ENCODE measurements around the gene ATP13A3. TPM values are rescaled to one million over a fixed set of nuclear protein-coding genes. Genes with fewer than 3 reads are reported as not detected.

The ATP13A3 gene
- total and polyA plus RNA-seq, 9 of the 15 experiments (the other 6 are each of a cell fraction or from before 2014, with no cell fraction given): 16.6 to 135 (median 86.6) TPM

DNA sequence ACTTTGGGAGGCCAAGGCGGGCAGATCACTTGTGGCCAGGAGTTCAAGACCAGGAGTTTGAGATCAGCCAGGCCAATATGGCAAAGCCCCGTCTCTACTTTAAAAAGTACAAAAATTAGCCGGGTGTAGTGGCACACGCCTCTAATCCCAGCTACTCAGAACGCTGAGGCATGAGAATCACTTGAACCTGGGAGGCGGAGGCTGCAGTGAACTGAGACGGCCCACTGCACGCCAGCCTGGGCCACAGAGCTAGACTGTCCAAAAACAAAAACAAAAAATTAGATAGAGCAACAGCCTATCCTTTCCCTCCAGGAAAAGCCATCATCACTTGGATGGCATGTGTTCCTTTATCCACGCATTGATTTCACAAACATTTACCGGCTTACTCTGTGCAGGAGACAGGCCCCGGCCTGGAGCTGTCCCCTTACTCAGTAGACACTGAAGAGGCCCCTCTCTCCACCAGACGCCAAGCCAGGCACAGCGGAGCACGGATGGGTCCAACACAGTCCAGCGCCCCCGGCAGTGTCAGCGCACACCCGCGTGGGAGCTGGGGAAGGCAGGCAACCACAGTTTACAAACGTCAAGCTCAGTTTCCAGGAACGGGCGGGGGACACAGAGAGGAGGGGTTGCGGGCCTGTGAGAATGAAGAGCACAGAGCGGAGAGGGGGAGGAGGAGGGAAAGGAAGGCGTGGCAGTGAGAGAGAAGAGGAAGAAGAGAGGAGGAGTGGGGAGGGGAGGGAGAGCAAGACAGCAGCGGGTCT lies 90.8 kb downstream of the ATP13A3 start (continued):
- TF ChIP-seq, protein P1, sequence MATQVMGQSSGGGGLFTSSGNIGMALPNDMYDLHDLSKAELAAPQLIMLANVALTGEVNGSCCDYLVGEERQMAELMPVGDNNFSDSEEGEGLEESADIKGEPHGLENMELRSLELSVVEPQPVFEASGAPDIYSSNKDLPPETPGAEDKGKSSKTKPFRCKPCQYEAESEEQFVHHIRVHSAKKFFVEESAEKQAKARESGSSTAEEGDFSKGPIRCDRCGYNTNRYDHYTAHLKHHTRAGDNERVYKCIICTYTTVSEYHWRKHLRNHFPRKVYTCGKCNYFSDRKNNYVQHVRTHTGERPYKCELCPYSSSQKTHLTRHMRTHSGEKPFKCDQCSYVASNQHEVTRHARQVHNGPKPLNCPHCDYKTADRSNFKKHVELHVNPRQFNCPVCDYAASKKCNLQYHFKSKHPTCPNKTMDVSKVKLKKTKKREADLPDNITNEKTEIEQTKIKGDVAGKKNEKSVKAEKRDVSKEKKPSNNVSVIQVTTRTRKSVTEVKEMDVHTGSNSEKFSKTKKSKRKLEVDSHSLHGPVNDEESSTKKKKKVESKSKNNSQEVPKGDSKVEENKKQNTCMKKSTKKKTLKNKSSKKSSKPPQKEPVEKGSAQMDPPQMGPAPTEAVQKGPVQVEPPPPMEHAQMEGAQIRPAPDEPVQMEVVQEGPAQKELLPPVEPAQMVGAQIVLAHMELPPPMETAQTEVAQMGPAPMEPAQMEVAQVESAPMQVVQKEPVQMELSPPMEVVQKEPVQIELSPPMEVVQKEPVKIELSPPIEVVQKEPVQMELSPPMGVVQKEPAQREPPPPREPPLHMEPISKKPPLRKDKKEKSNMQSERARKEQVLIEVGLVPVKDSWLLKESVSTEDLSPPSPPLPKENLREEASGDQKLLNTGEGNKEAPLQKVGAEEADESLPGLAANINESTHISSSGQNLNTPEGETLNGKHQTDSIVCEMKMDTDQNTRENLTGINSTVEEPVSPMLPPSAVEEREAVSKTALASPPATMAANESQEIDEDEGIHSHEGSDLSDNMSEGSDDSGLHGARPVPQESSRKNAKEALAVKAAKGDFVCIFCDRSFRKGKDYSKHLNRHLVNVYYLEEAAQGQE (IDR thresholded peaks at IDR 0.05; ENCODE audit: borderline replicate concordance): 0 out of 2 replicates have a peak, but pooled peaks have one; percentile 24
- TF ChIP-seq, protein P1 (CRISPR knock-in tag; IDR thresholded peaks at IDR 0.05; ENCODE audit: low read depth): no peak
- TF ChIP-seq BRD9 (IDR thresholded peaks at IDR 0.05; ENCODE audit: low read depth, partially characterized antibody) (no peak), RCOR1 (IDR thresholded peaks at IDR 0.05; ENCODE audit: borderline replicate concordance in 1 of 2, low read depth in 2 of 2, low read length in 2 of 2) (peak in 1 of 2 experiments; percentile 53; a peak in 1 of 4 replicates), ZNF143 (CRISPR knock-in tag; IDR thresholded peaks at IDR 0.05) (no peak), HSF4 (CRISPR knock-in tag; IDR thresholded peaks at IDR 0.05; ENCODE audit: borderline replicate concordance) (no peak), CTBP1 (IDR thresholded peaks at IDR 0.05; ENCODE audit: borderline replicate concordance) (peak; percentile 55; the same call in 1 of the 2 replicates), MTA1 (IDR thresholded peaks at IDR 0.05; ENCODE audit: borderline replicate concordance) (peak; percentile 30; the same call in 1 of the 2 replicates), ZFP1 (CRISPR knock-in tag; IDR thresholded peaks at IDR 0.05) (no peak), SMARCC2 (IDR thresholded peaks at IDR 0.05; ENCODE audit: low read depth) (no peak), ZNF133 (CRISPR knock-in tag; IDR thresholded peaks at IDR 0.05) (no peak), JUN (IDR thresholded peaks at IDR 0.05; ENCODE audit: borderline replicate concordance, low read depth, low read length) (no peak), JUN (CRISPR knock-in tag; IDR thresholded peaks at IDR 0.05; ENCODE audit: borderline replicate concordance) (no peak), GABPB2 (CRISPR knock-in tag; conservative IDR thresholded peaks at IDR 0.05) (no peak), PPARD (CRISPR knock-in tag; IDR thresholded peaks at IDR 0.05) (no peak)
- TF ChIP-seq, protein P2, sequence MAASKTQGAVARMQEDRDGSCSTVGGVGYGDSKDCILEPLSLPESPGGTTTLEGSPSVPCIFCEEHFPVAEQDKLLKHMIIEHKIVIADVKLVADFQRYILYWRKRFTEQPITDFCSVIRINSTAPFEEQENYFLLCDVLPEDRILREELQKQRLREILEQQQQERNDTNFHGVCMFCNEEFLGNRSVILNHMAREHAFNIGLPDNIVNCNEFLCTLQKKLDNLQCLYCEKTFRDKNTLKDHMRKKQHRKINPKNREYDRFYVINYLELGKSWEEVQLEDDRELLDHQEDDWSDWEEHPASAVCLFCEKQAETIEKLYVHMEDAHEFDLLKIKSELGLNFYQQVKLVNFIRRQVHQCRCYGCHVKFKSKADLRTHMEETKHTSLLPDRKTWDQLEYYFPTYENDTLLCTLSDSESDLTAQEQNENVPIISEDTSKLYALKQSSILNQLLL (CRISPR knock-in tag; IDR thresholded peaks at IDR 0.05; ENCODE audit: borderline replicate concordance): no peak
- TF ChIP-seq, protein P3, sequence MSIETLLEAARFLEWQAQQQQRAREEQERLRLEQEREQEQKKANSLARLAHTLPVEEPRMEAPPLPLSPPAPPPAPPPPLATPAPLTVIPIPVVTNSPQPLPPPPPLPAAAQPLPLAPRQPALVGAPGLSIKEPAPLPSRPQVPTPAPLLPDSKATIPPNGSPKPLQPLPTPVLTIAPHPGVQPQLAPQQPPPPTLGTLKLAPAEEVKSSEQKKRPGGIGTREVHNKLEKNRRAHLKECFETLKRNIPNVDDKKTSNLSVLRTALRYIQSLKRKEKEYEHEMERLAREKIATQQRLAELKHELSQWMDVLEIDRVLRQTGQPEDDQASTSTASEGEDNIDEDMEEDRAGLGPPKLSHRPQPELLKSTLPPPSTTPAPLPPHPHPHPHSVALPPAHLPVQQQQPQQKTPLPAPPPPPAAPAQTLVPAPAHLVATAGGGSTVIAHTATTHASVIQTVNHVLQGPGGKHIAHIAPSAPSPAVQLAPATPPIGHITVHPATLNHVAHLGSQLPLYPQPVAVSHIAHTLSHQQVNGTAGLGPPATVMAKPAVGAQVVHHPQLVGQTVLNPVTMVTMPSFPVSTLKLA (conservative IDR thresholded peaks at IDR 0.05): peak; percentile 10 to 55; a peak in 2 of 4 replicates
